CD4-positive, alpha-beta T cell treated with Interleukin-6 for 4 hours (primary cell): ENCODE measurements around the gene BRPF3.
A peak's percentile ranks its signal among the peaks of the same experiment; 100 is the strongest.

Source experiments
- DNase-seq: peaks from one replicate; pipeline ENCODE4 v3.0.0-alpha.2; 2020; ENCODE audit warnings: mixed read lengths

Gene BRPF3

GRCh38 chr6:36235309-36235708 is 38.8 kb downstream of the BRPF3 start:
- DNase-seq, result no peak

GRCh38 chr6:36235862-36236261 is 39.3 kb downstream of the BRPF3 start:
- DNase-seq, result no peak

GRCh38 chr6:36239774-36240173 is 43.2 kb downstream of the BRPF3 start:
- DNase-seq, result no peak

- DNase-seq, result no peak
Measured at GRCh38 chr6:36241728-36242127, 45.2 kb downstream of the BRPF3 start.

- no peak for DNase-seq
Measured at GRCh38 chr6:36242161-36242560, 45.6 kb downstream of the BRPF3 start.

GRCh38 chr6:36242626-36243025 is 46.1 kb downstream of the BRPF3 start:
- DNase-seq, result no peak

GRCh38 chr6:36243562-36244212 is 47.1 kb downstream of the BRPF3 start:
- DNase-seq, result no peak

GRCh38 chr6:36244641-36245280 is 48.2 kb downstream of the BRPF3 start:
- DNase-seq, result no peak

GRCh38 chr6:36245572-36246061 is 49.1 kb downstream of the BRPF3 start:
- peak; percentile 32 for DNase-seq

GRCh38 chr6:36246506-36247268 is 50.1 kb downstream of the BRPF3 start:
- DNase-seq, result no peak

GRCh38 chr6:36247693-36248092 is 51.1 kb downstream of the BRPF3 start:
- DNase-seq, result no peak

GRCh38 chr6:36248980-36249379 is 52.4 kb downstream of the BRPF3 start:
- no peak for DNase-seq

- DNase-seq, result no peak
Measured at GRCh38 chr6:36249536-36249935, 53.0 kb downstream of the BRPF3 start.

GRCh38 chr6:36252005-36252404 is 55.5 kb downstream of the BRPF3 start:
- no peak for DNase-seq

GRCh38 chr6:36263390-36264000 is 67.0 kb downstream of the BRPF3 start:
- DNase-seq, result no peak

- DNase-seq, result no peak
Measured at GRCh38 chr6:36265744-36266143, 69.2 kb downstream of the BRPF3 start.

- no peak for DNase-seq
Measured at GRCh38 chr6:36266913-36267644, 70.5 kb downstream of the BRPF3 start.

- no peak for DNase-seq
Measured at GRCh38 chr6:36267731-36268477, 71.4 kb downstream of the BRPF3 start.

GRCh38 chr6:36268478-36269275 is 72.1 kb downstream of the BRPF3 start:
- DNase-seq, result no peak

- DNase-seq, result no peak
Measured at GRCh38 chr6:36269834-36270705, 73.5 kb downstream of the BRPF3 start, which contains the start of gene PNPLA1. TSS of gene PNPLA1 (plus strand) at chr6:36270060. CDS start at chr6:36270460, 400 bp downstream.
